ENCODE data around the gene PLEKHO1. TPM values are rescaled to one million over a fixed set of nuclear protein-coding genes. Genes with fewer than 3 reads are reported as not detected.

The PLEKHO1 gene
- total RNA-seq, 3 donors from 2014 or later (not counting 1 experiment from before 2014, with no cell fraction given), result 53.3 to 73.8 (median 64.6) TPM

DNA sequence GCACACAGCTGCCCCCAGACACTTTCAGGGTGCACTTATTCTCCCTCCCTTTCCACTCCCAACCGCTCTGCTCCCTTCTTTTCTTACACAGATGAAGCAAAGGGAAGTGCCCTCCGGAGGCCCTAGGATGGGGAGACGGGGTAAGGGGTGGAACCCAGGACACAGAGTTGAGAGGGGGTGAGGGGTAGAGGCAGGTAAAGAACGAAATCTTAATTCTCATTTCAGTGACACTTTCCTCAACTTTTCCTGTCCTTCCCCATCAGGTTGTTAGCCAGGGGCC, 12.8 kb downstream of the PLEKHO1 start:
- peak overlapping the region; percentile 81 for H3K27ac ChIP-seq (ENCODE audit: low read length)
- Mint-ChIP-seq H3K4me3 (no peak overlapping the region), H3K27me3 (ENCODE audit: low read depth in 2 of 2) (peaks cover 0 to 2% of the 10 kb centered on the region in 2 donors), H3K27ac (peak overlapping the region in 1 of 2 donors; percentile 56), H3K4me1 (peaks cover 13 to 28% of the 10 kb centered on the region in 2 donors), H3K36me3 (peaks cover 9% of the 10 kb centered on the region), H3K9me3 (no peaks in the 10 kb centered on the region)
- H3K4me3 ChIP-seq (ENCODE audit: low read length), result no peak overlapping the region
- H3K27me3 ChIP-seq (ENCODE audit: control insufficient read depth, insufficient read depth, low read length), result no peaks in the 10 kb centered on the region
- H3K9me3 ChIP-seq (ENCODE audit: control insufficient read depth, insufficient read depth, low read length), result no peaks in the 10 kb centered on the region
- TF ChIP-seq, protein P1, sequence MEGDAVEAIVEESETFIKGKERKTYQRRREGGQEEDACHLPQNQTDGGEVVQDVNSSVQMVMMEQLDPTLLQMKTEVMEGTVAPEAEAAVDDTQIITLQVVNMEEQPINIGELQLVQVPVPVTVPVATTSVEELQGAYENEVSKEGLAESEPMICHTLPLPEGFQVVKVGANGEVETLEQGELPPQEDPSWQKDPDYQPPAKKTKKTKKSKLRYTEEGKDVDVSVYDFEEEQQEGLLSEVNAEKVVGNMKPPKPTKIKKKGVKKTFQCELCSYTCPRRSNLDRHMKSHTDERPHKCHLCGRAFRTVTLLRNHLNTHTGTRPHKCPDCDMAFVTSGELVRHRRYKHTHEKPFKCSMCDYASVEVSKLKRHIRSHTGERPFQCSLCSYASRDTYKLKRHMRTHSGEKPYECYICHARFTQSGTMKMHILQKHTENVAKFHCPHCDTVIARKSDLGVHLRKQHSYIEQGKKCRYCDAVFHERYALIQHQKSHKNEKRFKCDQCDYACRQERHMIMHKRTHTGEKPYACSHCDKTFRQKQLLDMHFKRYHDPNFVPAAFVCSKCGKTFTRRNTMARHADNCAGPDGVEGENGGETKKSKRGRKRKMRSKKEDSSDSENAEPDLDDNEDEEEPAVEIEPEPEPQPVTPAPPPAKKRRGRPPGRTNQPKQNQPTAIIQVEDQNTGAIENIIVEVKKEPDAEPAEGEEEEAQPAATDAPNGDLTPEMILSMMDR (IDR thresholded peaks at IDR 0.05), result no peak
- no CpG with 5 or more reads among the region's 4 CpGs for whole genome bisulfite sequencing (ENCODE audit: insufficient coverage)
- peaks cover 58% of the 10 kb centered on the region for H3K4me1 ChIP-seq (ENCODE audit: control insufficient read depth, insufficient read depth, low read length)
- H3K36me3 ChIP-seq (ENCODE audit: control insufficient read depth, insufficient read depth, low read length), result peaks cover 20% of the 10 kb centered on the region
- DNase-seq (no peak), ATAC-seq (no peak)
- intact Hi-C loops (cut with micrococcal nuclease), result no loop called here

DNA sequence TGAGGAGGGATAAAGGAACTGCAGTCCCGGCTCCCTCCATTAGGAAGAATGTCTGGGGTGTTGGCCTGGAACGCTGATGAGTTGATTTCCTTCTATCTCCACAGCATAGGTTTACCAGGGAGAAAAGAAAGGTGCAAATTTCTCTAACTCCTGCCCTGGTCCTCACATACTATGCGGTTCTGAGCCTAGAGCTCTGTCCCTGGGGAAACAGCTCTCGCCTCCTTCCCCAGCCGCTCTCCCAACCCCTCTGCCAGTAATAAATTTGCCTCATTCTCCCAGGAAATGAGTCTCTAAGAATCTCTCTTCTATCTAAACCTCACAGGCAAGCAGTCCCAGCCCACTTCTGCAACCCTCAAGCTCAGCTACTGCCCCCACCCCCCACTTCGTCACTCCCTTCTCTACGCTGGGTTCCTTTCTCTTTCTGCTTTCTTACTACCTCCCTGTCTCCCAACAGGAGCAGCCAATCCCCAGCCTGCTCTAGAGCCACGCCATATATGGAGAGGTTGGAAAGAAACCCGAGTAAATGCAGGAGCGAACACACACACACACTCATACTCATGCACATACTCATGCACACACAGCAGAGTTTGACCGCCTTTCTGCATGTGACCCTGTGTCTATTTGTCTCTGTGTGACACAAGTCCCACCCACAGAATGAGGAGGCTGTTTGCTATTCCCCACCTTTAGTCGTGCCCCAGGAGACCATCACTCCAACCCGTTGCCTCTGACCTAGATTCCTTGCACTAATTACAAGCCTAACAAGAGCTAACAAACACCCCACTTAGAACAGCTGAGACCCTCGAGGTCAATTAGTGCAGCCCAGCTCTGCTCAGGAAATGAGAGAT, 13.4 kb downstream of the PLEKHO1 start:
- H3K4me1 Mint-ChIP-seq, result peaks cover 13 to 28% of the 10 kb centered on the region in 2 donors
- peak; percentile 33 to 44 (median 38) for ATAC-seq
- peaks cover 15% of the 10 kb centered on the region for H3K36me3 ChIP-seq (ENCODE audit: control insufficient read depth, insufficient read depth, low read length)

DNA sequence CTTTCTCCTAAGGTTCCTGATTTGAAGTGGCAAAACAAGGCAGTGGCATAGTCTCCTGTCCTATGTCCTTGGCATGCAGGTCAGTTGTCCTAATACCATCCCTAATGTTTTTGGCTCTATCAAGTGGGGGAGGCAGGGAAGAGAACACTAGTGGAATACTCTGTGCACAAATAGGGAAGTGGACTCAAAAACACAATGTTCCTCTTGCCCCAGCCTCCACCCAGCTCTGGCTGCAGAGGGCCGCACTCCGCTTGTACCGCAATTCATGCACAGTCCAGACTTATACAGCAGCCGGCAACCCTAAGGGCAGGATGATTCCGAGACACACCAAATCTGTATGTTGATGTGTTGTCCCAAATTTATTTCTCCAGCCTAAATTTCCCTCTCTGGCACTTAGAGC, 14.5 kb downstream of the PLEKHO1 start:
- Histone ChIP-seq H3K4me1 (ENCODE audit: control insufficient read depth, insufficient read depth, low read length) (peaks cover 55% of the 10 kb centered on the region), H3K36me3 (ENCODE audit: control insufficient read depth, insufficient read depth, low read length) (peaks cover 6% of the 10 kb centered on the region), H3K27ac (ENCODE audit: low read length) (no peak overlapping the region), H3K27me3 (ENCODE audit: control insufficient read depth, insufficient read depth, low read length) (no peaks in the 10 kb centered on the region), H3K9me3 (ENCODE audit: control insufficient read depth, insufficient read depth, low read length) (no peaks in the 10 kb centered on the region), H3K4me3 (ENCODE audit: low read length) (no peak overlapping the region)
- ATAC-seq (no peak), DNase-seq (no peak)
- 90% methylated on average over 5 of the region's 5 CpGs for WGBS (ENCODE audit: insufficient coverage)
- TF ChIP-seq, protein P1 (IDR thresholded peaks at IDR 0.05), result no peak
- Mint-ChIP-seq H3K36me3 (no peaks in the 10 kb centered on the region), H3K4me1 (peaks cover 13 to 28% of the 10 kb centered on the region in 2 donors), H3K27me3 (ENCODE audit: low read depth in 2 of 2) (peaks cover 0 to 2% of the 10 kb centered on the region in 2 donors), H3K4me3 (no peak overlapping the region), H3K27ac (no peak overlapping the region), H3K9me3 (no peaks in the 10 kb centered on the region)
- intact Hi-C loops (cut with micrococcal nuclease), result no loop called here

More for the DNA sequence above, 13.4 kb downstream of the PLEKHO1 start:
- H3K9me3 Mint-ChIP-seq, result no peaks in the 10 kb centered on the region
- Histone ChIP-seq H3K27me3 (ENCODE audit: control insufficient read depth, insufficient read depth, low read length) (no peaks in the 10 kb centered on the region), H3K27ac (ENCODE audit: low read length) (peak overlapping the region; percentile 81), H3K4me3 (ENCODE audit: low read length) (no peak overlapping the region), H3K9me3 (ENCODE audit: control insufficient read depth, insufficient read depth, low read length) (no peaks in the 10 kb centered on the region), H3K4me1 (ENCODE audit: control insufficient read depth, insufficient read depth, low read length) (peaks cover 58% of the 10 kb centered on the region)
- peaks cover 0 to 2% of the 10 kb centered on the region in 2 donors for H3K27me3 Mint-ChIP-seq (ENCODE audit: low read depth in 2 of 2)
- 24% methylated on average over 14 of the region's 14 CpGs for WGBS (ENCODE audit: insufficient coverage)
- peak in 1 of 2 donors; percentile 34 for DNase-seq
- intact Hi-C loops (cut with micrococcal nuclease), result no loop called here
- TF ChIP-seq, protein P1 (IDR thresholded peaks at IDR 0.05), result no peak
- peaks cover 4% of the 10 kb centered on the region for H3K36me3 Mint-ChIP-seq
- peak overlapping the region; percentile 25 for H3K4me3 Mint-ChIP-seq
- peak overlapping the region in 1 of 2 donors; percentile 56 for H3K27ac Mint-ChIP-seq
